Left lung (tissue), 10 donors: ENCODE data around the gene SLC45A3. TPM values are rescaled to one million over a fixed set of nuclear protein-coding genes. Genes with fewer than 3 reads are reported as not detected.

ENCODE experiments used
- ATAC-seq: fragments of 200-7000 bp; cut with Tn5 transposase; one replicate; pipeline ENCODE4 v1.9.1; 2020; ENCODE audit warnings: moderate library complexity
- DNase-seq, 4 donors: peaks; one replicate each; pipeline ENCODE4 v3.0.0-alpha.2; 2013 to 2020
- H3K27ac ChIP-seq, 2 donors: fragments of 200-600 bp; sonication (generic) in 1 of 2; one replicate each; pipeline versions ENCODE4 v1.5.0 to v1.8.0; 2020 to 2021
- H3K27me3 ChIP-seq, 2 donors: fragments of 200-600 bp; sonication (generic) in 1 of 2; one replicate each; pipeline versions ENCODE4 v1.5.0 to v1.8.0; 2020 to 2021
- H3K36me3 ChIP-seq, 2 donors: fragments of 200-600 bp; sonication (generic) in 1 of 2; one replicate each; pipeline versions ENCODE4 v1.5.0 to v1.8.0; 2020 to 2021
- H3K4me1 ChIP-seq, 2 donors: fragments of 200-600 bp; one replicate each; pipeline ENCODE4 v1.8.0; 2021
- H3K4me3 ChIP-seq, 2 donors: fragments of 200-600 bp; sonication (generic) in 1 of 2; one replicate each; pipeline versions ENCODE4 v1.5.0 to v1.8.0; 2020 to 2021; ENCODE audit warnings: mild to moderate bottlenecking in 1 of 2
- H3K9me3 ChIP-seq, 2 donors: fragments of 200-600 bp; sonication (generic) in 1 of 2; one replicate each; pipeline versions ENCODE4 v1.5.0 to v1.8.0; 2020 to 2021
- intact Hi-C, 2 donors: fragments of 100-400 bp; cut with DNase I; formaldehyde crosslinking; loops; one replicate each; pipeline versions ENCODE4 v1.11.2 to v1.14.2; 2022
- polyA plus RNA-seq, 6 donors: library from polyadenylated mRNA; unstranded; fragments of 120-200 nt; gene quantifications; one replicate each; pipeline ENCODE4 v1.2.1, GENCODE V29; 2013; ENCODE audit not compliant: insufficient read length in 6 of 6
- total RNA-seq, 2 donors: library from RNA; stranded (reverse); fragmentation: NEBNext Ultra II Directional; extraction: Animal tissue kit (Norgen Biotek cat#: 25700); gene quantifications; one replicate each; pipeline ENCODE4 v1.2.1, GENCODE V29; 2021
- TF ChIP-seq, protein P1 (sequence below), 2 donors: fragments of 200-600 bp; sonication (generic) in 1 of 2; IDR thresholded peaks; one replicate each; pipeline versions ENCODE4 v1.5.0 to v1.8.0; 2021; ENCODE audit warnings: antibody characterized with exemption in 2 of 2
- donor health status: DM: no; HTN: yes; CAD: no.
- donor health status: DM: no; HTN: no; CAD: no.

Gene SLC45A3
- total and polyA plus RNA-seq, 8 donors: 4.1 to 10.7 (median 7.8) TPM

DNA sequence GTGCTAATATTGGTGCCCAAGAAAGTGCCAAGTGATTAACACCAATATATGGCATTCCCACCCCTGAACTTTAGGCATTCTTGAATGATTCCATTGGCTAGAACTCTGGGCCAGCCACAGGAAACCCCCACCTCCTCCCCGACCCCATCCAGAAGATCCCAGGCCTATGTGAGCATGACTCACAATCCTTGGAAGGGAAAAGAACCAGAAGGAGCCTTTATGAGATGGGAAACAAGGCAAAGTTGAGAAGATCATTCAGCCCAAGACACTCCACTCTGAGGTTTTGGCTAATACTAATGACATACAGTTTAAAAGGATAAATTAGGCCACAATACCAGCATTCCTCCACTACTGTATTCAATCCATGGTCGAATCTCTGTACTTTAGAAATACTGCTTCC lies 70.3 kb downstream of the SLC45A3 start:
- H3K27ac ChIP-seq: peak overlapping the region in 1 of 2 donors; percentile 28
- H3K4me1 ChIP-seq: peaks cover 5 to 15% of the 10 kb centered on the region in 2 donors
- no peaks in the 10 kb centered on the region for H3K9me3 ChIP-seq
- intact Hi-C loops: no loop called here
- peaks cover 0 to 39% of the 10 kb centered on the region in 2 donors for H3K36me3 ChIP-seq
- H3K27me3 ChIP-seq: no peaks in the 10 kb centered on the region
- peak; percentile 69 for ATAC-seq
- H3K4me3 ChIP-seq: no peak overlapping the region
- DNase-seq: no peak
- TF ChIP-seq, protein P1, sequence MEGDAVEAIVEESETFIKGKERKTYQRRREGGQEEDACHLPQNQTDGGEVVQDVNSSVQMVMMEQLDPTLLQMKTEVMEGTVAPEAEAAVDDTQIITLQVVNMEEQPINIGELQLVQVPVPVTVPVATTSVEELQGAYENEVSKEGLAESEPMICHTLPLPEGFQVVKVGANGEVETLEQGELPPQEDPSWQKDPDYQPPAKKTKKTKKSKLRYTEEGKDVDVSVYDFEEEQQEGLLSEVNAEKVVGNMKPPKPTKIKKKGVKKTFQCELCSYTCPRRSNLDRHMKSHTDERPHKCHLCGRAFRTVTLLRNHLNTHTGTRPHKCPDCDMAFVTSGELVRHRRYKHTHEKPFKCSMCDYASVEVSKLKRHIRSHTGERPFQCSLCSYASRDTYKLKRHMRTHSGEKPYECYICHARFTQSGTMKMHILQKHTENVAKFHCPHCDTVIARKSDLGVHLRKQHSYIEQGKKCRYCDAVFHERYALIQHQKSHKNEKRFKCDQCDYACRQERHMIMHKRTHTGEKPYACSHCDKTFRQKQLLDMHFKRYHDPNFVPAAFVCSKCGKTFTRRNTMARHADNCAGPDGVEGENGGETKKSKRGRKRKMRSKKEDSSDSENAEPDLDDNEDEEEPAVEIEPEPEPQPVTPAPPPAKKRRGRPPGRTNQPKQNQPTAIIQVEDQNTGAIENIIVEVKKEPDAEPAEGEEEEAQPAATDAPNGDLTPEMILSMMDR (IDR thresholded peaks at IDR 0.05): no peak

Other genes with a start within 250 kb of the SLC45A3 start
- gene BLACAT1, start 224.5 kb downstream of the SLC45A3 start, total RNA-seq: 1 to 10 TPM in 1 of 2 donors, under 1 TPM in 1; 0.55 to 2.7 TPM
- 1 to 10 TPM; 3.6 to 6.5 (median 4.4) TPM for gene BLACAT1, start 224.5 kb downstream of the SLC45A3 start, polyA plus RNA-seq
- gene CDK18, start 175.8 kb downstream of the SLC45A3 start, total RNA-seq: 10 to 100 TPM; 19.7 to 30.1 TPM
- 10 to 100 TPM; 18.5 to 25.1 (median 23.4) TPM for gene CDK18, start 175.8 kb downstream of the SLC45A3 start, polyA plus RNA-seq
- 10 to 100 TPM; 51.5 to 69.9 TPM for gene ELK4, start 48.5 kb downstream of the SLC45A3 start, total RNA-seq
- 10 to 100 TPM; 23.6 to 28.4 (median 25.8) TPM for gene ELK4, start 48.5 kb downstream of the SLC45A3 start, polyA plus RNA-seq
- 100 to 1,000 TPM; 115 to 147 TPM for gene NUCKS1, start 69.7 kb upstream of the SLC45A3 start, total RNA-seq
- 100 to 1,000 TPM; 366 to 481 (median 378) TPM for gene NUCKS1, start 69.7 kb upstream of the SLC45A3 start, polyA plus RNA-seq
- gene RAB29, start 95.0 kb upstream of the SLC45A3 start, total RNA-seq: 10 to 100 TPM; 18.8 to 29.9 TPM
- 10 to 100 TPM in 1 of 6 donors, 1 to 10 TPM in 5; 6.1 to 10.0 (median 7.9) TPM for gene RAB29, start 95.0 kb upstream of the SLC45A3 start, polyA plus RNA-seq
- gene SLC41A1, start 132.7 kb upstream of the SLC45A3 start, total RNA-seq: 10 to 100 TPM; 29.4 to 36.1 TPM
- 10 to 100 TPM; 36.6 to 46.8 (median 43.6) TPM for gene SLC41A1, start 132.7 kb upstream of the SLC45A3 start, polyA plus RNA-seq
- gene PM20D1, start 169.6 kb upstream of the SLC45A3 start, total RNA-seq: under 1 TPM; 0.13 to 0.32 TPM
- gene PM20D1, start 169.6 kb upstream of the SLC45A3 start, polyA plus RNA-seq: under 1 TPM; 0.29 to 0.79 (median 0.56) TPM